ENCODE measurements around the gene R3HDM4. TPM values are rescaled to one million over a fixed set of nuclear protein-coding genes. Genes with fewer than 3 reads are reported as not detected.
A peak's percentile ranks its signal among the peaks of the same experiment; 100 is the strongest.

The R3HDM4 gene
- total and polyA plus RNA-seq, 9 of the 15 experiments (the other 6 are each of a cell fraction or from before 2014, with no cell fraction given) = 3.2 to 154 (median 59.0) TPM

DNA sequence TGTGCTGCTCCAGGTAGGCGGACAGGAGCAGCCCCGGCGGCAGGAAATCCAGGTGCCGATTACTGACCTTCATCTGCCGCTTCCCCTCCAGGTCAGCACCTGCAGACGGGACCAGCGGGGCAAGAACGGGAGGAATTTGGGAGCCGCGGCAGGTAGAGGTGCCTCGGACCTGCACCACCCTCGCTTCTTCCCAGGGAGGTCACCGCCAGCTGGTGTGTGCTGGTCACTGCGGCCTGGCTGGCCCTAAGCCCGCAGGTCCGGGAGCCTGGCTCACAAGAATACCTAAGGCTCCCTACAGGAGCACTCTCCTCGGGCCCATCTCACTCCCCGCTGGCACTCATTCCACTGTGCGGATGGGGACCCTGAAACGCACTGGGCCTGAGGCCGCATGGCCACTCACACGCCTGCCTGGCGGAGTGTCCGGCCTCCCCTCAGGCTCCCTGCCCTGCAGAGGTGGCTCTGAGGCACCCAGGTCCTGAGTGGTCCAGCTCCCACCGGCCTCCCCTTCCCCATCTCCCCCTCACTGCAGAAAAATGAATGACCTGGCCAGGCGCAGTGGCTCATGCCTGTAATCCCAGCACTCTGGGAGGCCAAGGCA lies 15.5 kb downstream of the R3HDM4 start (continued):
- TF ChIP-seq MAFK (IDR thresholded peaks at IDR 0.05; ENCODE audit: low read length) = no peak
- no peak for TF ChIP-seq CREM (IDR thresholded peaks at IDR 0.05; ENCODE audit: low read depth)
- no peak for TF ChIP-seq BCL6 (CRISPR knock-in tag; IDR thresholded peaks at IDR 0.05)

DNA sequence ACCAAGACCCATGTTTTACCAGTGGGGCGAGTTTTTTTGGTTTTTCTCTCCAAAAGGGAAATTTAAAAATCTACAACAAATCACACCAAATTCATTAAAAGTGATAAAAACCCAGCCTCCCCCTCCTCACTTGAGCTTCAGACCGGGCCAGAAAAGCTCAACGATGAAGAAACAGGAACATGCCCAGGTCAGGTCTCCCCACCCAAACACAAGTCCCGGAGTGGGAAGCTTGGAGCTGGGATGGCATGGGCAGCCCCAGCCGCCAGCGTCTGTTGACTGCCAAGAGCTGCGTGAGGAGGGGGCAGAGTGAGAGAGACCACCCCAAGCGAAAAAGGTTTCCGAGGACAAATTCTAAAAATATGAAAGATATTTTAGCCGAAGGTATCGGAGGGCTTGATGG lies 16.0 kb downstream of the R3HDM4 start:
- ChIA-PET POLR2A (interaction anchor here (0.9 to 2.4 kb wide), 2 partner anchors 11 to 16 kb away, joined by 3 to 21 read pairs; no protein-coding TSS in a partner anchor), CTCF (ENCODE audit: low intra/inter-chr PET ratio) (no interaction called here)
- no peak for ATAC-seq
- TF ChIP-seq MYNN (IDR thresholded peaks at IDR 0.05) (peak; percentile 93), MYNN (CRISPR knock-in tag; IDR thresholded peaks at IDR 0.05) (no peak; the same call in 1 of the 2 replicates), LARP7 (IDR thresholded peaks at IDR 0.05) (no peak)
- H3K4me1 ChIP-seq (replicated peaks in 1 of 2; ENCODE audit: control insufficient read depth in 2 of 2, insufficient read depth in 2 of 2, low read length in 2 of 2) = peaks cover 22 to 65% of the 10 kb centered on the region in 2 experiments
- no peaks in the 10 kb centered on the region for H3K27me3 ChIP-seq (ENCODE audit: control insufficient read depth in 2 of 2, insufficient read depth in 2 of 2, low read length in 2 of 2)
- no peak for FAIRE-seq
- BruUV-seq (replicated peaks) = no TSS peak
- H3K36me3 ChIP-seq (ENCODE audit: control insufficient read depth, insufficient read depth, low read length) = peaks cover 44% of the 10 kb centered on the region; the same call in 2 of the 3 replicates
- peaks cover 5% of the 10 kb centered on the region for H3K9me1 ChIP-seq (ENCODE audit: control insufficient read depth, insufficient read depth, low read length)
- no peaks in the 10 kb centered on the region for H3K9me3 ChIP-seq (replicated peaks; ENCODE audit: control insufficient read depth, insufficient read depth, low read depth, low read length)
- H4K20me1 ChIP-seq (replicated peaks; ENCODE audit: control insufficient read depth, insufficient read depth, low read length) = peaks cover 11% of the 10 kb centered on the region
- H3K27ac ChIP-seq (ENCODE audit: extremely low read depth, low read depth, low read length) = no peak overlapping the region
- H3K9ac ChIP-seq (ENCODE audit: insufficient read depth in 1 of 2, low read depth in 2 of 2, low read length in 2 of 2) = peak overlapping the region in 1 of 2 experiments; percentile 7; a peak in 1 of 4 replicates
- intact Hi-C loops (cut with micrococcal nuclease) (no loop called here), in situ Hi-C loops (cut with MboI) (no loop called here)
- H3K4me3 ChIP-seq = no peak overlapping the region
- H3K79me2 ChIP-seq (ENCODE audit: control insufficient read depth, insufficient read depth, low read length) = peaks cover 27% of the 10 kb centered on the region
- H2AFZ ChIP-seq (ENCODE audit: low read depth, low read length) = no peak overlapping the region
- no peak for DNase-seq (ENCODE audit: extremely low read depth in 1 of 4, low spot score in 3 of 4)
- H3K4me2 ChIP-seq (ENCODE audit: insufficient read depth, low read length) = no peak overlapping the region
- 98% methylated on average over 9 of the region's 11 CpGs for WGBS (ENCODE audit: insufficient coverage, low coverage, missing lambda C conversion rate)

All from K562 (cell line).